Tibial artery (tissue), 4 donors: ENCODE measurements around the gene ZNF516.
A peak's percentile ranks its signal among the peaks of the same experiment; 100 is the strongest.

Experiments
- DNase-seq, 2 donors: peaks; one replicate each; pipeline ENCODE4 v3.0.0-alpha.2; 2019
- H3K27ac ChIP-seq, 2 donors: fragments of 200-600 bp; sonication (generic) in 1 of 2; 1 replicate in 1 of 2; 2 replicates in 1 of 2; pipeline ENCODE4 v1.5.1; 2018 to 2019; ENCODE audit warnings: mild to moderate bottlenecking in 1 of 2
- H3K27me3 ChIP-seq, 2 donors: fragments of 200-600 bp; sonication (generic) in 1 of 2; one replicate each; pipeline versions ENCODE4 v1.5.1 to v1.6.0; 2016 to 2019
- H3K36me3 ChIP-seq, 3 donors: fragments of 200-600 bp; sonication (generic) in 2 of 3; one replicate each; pipeline ENCODE4 v1.5.1; 2016 to 2019; ENCODE audit warnings: mild to moderate bottlenecking in 2 of 3
- H3K4me1 ChIP-seq, 4 donors: fragments of 200-600 bp; sonication (generic) in 2 of 4; 1 replicate in 3 of 4; 2 replicates in 1 of 4; pipeline ENCODE4 v1.5.1; 2016 to 2019
- H3K4me3 ChIP-seq, 2 donors: fragments of 200-600 bp; sonication (generic) in 1 of 2; 1 replicate in 1 of 2; 2 replicates in 1 of 2; pipeline ENCODE4 v1.5.1; 2018 to 2019; ENCODE audit warnings: mild to moderate bottlenecking in 2 of 2
- H3K9me3 ChIP-seq, 3 donors: fragments of 200-600 bp; sonication (generic) in 1 of 3; one replicate each; pipeline ENCODE4 v1.5.1; 2016 to 2019
- CTCF ChIP-seq, 2 experiments: fragments of 200-600 bp in 1 of 2; fragments of 450-650 bp in 1 of 2; IDR thresholded peaks; one replicate each; pipeline ENCODE4 v1.5.1; 2017 to 2019; ENCODE audit warnings: antibody characterized with exemption in 2 of 2, mild to moderate bottlenecking in 1 of 2, moderate library complexity in 1 of 2
- intact Hi-C: fragments of 100-400 bp; cut with DNase I; formaldehyde crosslinking; loops from one replicate; pipeline ENCODE4 v1.15.0; 2023; ENCODE audit warnings: low total_unique reads

ZNF516 gene

GRCh38 chr18:76489081-76489480 lies 6.0 kb downstream of the ZNF516 start:
- H3K36me3 ChIP-seq: no peaks in the 10 kb centered on the region
- intact Hi-C loops: no loop called here
- H3K4me3 ChIP-seq: no peak overlapping the region
- H3K9me3 ChIP-seq: no peaks in the 10 kb centered on the region
- H3K27me3 ChIP-seq: peaks cover 0 to 56% of the 10 kb centered on the region in 2 donors
- DNase-seq: no peak
- H3K27ac ChIP-seq: no peak overlapping the region
- peaks cover 0 to 37% (median 29%) of the 10 kb centered on the region in 4 donors for H3K4me1 ChIP-seq
- no peak for TF ChIP-seq CTCF (IDR thresholded peaks at IDR 0.05)

- Histone ChIP-seq H3K9me3 (no peaks in the 10 kb centered on the region), H3K36me3 (no peaks in the 10 kb centered on the region), H3K4me3 (no peak overlapping the region), H3K27me3 (peaks cover 0 to 50% of the 10 kb centered on the region in 2 donors), H3K4me1 (peaks cover 0 to 29% (median 22%) of the 10 kb centered on the region in 4 donors), H3K27ac (no peak overlapping the region)
- no peak for TF ChIP-seq CTCF (IDR thresholded peaks at IDR 0.05)
- intact Hi-C loops: no loop called here
- DNase-seq: peak in 1 of 2 donors; percentile 61
Measured at GRCh38 chr18:76488190-76488589, 6.9 kb downstream of the ZNF516 start.

GRCh38 chr18:76487782-76488181 lies 7.3 kb downstream of the ZNF516 start:
- Histone ChIP-seq H3K9me3 (no peaks in the 10 kb centered on the region), H3K27ac (no peak overlapping the region), H3K4me1 (peaks cover 0 to 25% (median 20%) of the 10 kb centered on the region in 4 donors), H3K36me3 (no peaks in the 10 kb centered on the region), H3K4me3 (no peak overlapping the region), H3K27me3 (peaks cover 0 to 46% of the 10 kb centered on the region in 2 donors)
- TF ChIP-seq CTCF (IDR thresholded peaks at IDR 0.05): no peak
- intact Hi-C loops: no loop called here
- peak in 1 of 2 donors; percentile 42 for DNase-seq

GRCh38 chr18:76487070-76487469 lies 8.0 kb downstream of the ZNF516 start:
- TF ChIP-seq CTCF (IDR thresholded peaks at IDR 0.05): no peak
- intact Hi-C loops: no loop called here
- Histone ChIP-seq H3K27me3 (peaks cover 0 to 39% of the 10 kb centered on the region in 2 donors), H3K4me1 (peaks cover 0 to 18% (median 14%) of the 10 kb centered on the region in 4 donors), H3K36me3 (no peaks in the 10 kb centered on the region), H3K27ac (no peak overlapping the region), H3K9me3 (no peaks in the 10 kb centered on the region), H3K4me3 (no peak overlapping the region)
- DNase-seq: no peak

GRCh38 chr18:76486574-76486973 lies 8.5 kb downstream of the ZNF516 start:
- DNase-seq: no peak
- Histone ChIP-seq H3K36me3 (no peaks in the 10 kb centered on the region), H3K9me3 (no peaks in the 10 kb centered on the region), H3K4me3 (no peak overlapping the region), H3K27ac (no peak overlapping the region), H3K4me1 (peaks cover 0 to 13% (median 9%) of the 10 kb centered on the region in 4 donors), H3K27me3 (peaks cover 0 to 34% of the 10 kb centered on the region in 2 donors)
- intact Hi-C loops: no loop called here
- TF ChIP-seq CTCF (IDR thresholded peaks at IDR 0.05): no peak

GRCh38 chr18:76486038-76486437 lies 9.0 kb downstream of the ZNF516 start:
- H3K36me3 ChIP-seq: no peaks in the 10 kb centered on the region
- peaks cover 0 to 8% (median 6%) of the 10 kb centered on the region in 4 donors for H3K4me1 ChIP-seq
- DNase-seq: no peak
- H3K27me3 ChIP-seq: peaks cover 0 to 28% of the 10 kb centered on the region in 2 donors
- no peak overlapping the region for H3K27ac ChIP-seq
- no peaks in the 10 kb centered on the region for H3K9me3 ChIP-seq
- intact Hi-C loops: no loop called here
- H3K4me3 ChIP-seq: no peak overlapping the region
- TF ChIP-seq CTCF (IDR thresholded peaks at IDR 0.05): no peak
